Cardiac muscle cell (in vitro differentiated cells and primary cell): ENCODE data around the gene TRIM64C. TPM values are rescaled to one million over a fixed set of nuclear protein-coding genes. Genes with fewer than 3 reads are reported as not detected.
"Not testable (repeated sequence)": the region's sequence is repeated elsewhere in the genome, so short reads cannot be mapped to it uniquely, and the experiment has no call there.

ENCODE experiments used
- DNase-seq, 2 donors: peaks; one replicate each; pipeline versions ENCODE4 v3.0.0 to v3.0.0-alpha.2; 2010 to 2017; ENCODE audit warnings: low read depth in 1 of 2, low spot score in 1 of 2
- H3K27ac ChIP-seq: fragments of 200-600 bp; sonication (generic); 2 replicates; pipeline ENCODE4 v1.5.1; 2016
- H3K27me3 ChIP-seq: fragments of 200-600 bp; sonication (generic); 2 replicates; pipeline ENCODE4 v1.6.0; 2016; ENCODE audit warnings: control low read depth
- H3K36me3 ChIP-seq: fragments of 200-600 bp; sonication (generic); 2 replicates; pipeline ENCODE4 v1.5.1; 2016; ENCODE audit warnings: control low read depth
- H3K4me1 ChIP-seq: fragments of 200-600 bp; sonication (generic); 2 replicates; pipeline ENCODE4 v1.8.1; 2017; ENCODE audit warnings: low read depth, mild to moderate bottlenecking, mixed run types
- H3K4me3 ChIP-seq: fragments of 200-600 bp; sonication (generic); 2 replicates; pipeline ENCODE4 v1.5.1; 2016; ENCODE audit warnings: mild to moderate bottlenecking
- H3K9me3 ChIP-seq: fragments of 200-600 bp; sonication (generic); 2 replicates; pipeline ENCODE4 v1.5.1; 2017; ENCODE audit warnings: low read depth, mild to moderate bottlenecking, control low read depth
- polyA plus RNA-seq: library from polyadenylated mRNA; unstranded; fragments of >200 nt; fragmentation: Nextera tagmentation; extraction: Ambion mirVana; gene quantifications from 2 replicates; pipeline ENCODE4 v1.2.1, GENCODE V29; 2016
- total RNA-seq: library from RNA; depleted of rRNA; stranded (reverse); fragments of >200 nt; gene quantifications from 2 replicates; pipeline ENCODE4 v1.2.3, GENCODE V29; 2016

The TRIM64C gene, protein sequence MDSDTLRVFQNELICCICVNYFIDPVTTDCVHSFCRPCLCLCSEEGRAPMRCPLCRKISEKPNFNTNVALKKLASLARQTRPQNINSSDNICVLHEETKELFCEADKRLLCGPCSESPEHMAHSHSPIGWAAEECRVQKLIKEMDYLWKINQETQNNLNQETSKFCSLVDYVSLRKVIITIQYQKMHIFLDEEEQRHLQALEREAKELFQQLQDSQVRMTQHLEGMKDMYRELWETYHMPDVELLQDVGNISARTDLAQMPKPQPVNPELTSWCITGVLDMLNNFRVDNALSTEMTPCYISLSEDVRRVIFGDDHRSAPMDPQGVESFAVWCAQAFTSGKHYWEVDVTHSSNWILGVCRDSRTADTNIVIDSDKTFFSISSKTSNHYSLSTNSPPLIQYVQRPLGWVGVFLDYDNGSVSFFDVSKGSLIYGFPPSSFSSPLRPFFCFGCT
- total RNA-seq (not detected in 2 replicates), polyA plus RNA-seq (not detected in 2 replicates)

DNA sequence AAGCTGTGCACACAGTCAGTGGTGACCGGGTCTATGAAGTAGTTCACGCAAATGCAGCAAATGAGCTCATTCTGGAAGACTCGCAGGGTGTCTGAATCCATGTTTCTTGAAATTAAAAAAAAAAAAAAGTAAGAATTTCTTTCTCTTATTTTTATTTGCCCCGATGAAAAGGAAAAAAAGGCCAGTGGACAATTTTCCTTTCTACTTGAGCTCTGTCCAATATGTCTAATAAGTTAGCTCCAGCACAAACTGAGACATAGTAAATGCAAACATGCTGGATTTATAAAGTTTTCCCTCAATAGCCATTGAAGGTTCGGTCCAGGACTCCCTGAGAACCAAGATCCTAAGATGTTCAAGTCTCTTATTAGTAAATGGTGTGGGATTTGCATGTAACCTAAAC lies at the start of gene TRIM64C:
Gene TRIM64C (minus strand): TSS at position 101 of the 400 bp plus-strand sequence. CDS start 0 bp downstream, at position 101.
- not testable (repeated sequence) for H3K27ac ChIP-seq, DNase-seq, H3K4me3 ChIP-seq, H3K4me1 ChIP-seq, H3K27me3 ChIP-seq, H3K9me3 ChIP-seq, H3K36me3 ChIP-seq

DNA sequence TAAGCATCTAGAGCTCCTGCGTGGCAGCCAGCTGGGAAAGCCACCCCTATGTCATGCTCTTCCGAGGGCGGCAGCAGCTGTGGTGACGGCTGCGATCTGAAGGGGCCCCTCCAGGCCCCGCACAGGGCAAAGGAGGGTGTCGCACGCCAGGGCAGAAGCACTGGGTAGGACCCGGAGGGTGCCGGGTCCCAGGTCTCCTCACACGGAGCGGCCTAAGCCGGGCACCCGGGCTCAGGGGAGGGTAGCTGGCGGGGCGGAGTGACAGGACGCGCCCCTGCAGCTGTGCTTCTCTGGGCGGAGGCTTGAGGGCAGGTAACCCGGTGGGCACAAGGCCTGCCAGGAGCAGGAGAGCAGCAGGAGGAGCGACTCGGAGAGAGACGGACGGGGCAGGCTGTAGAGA lies 43.4 kb upstream of the TRIM64C start:
- H3K4me3 ChIP-seq, H3K9me3 ChIP-seq, H3K4me1 ChIP-seq, H3K27me3 ChIP-seq, H3K27ac ChIP-seq, H3K36me3 ChIP-seq, DNase-seq: not testable (repeated sequence)

DNA sequence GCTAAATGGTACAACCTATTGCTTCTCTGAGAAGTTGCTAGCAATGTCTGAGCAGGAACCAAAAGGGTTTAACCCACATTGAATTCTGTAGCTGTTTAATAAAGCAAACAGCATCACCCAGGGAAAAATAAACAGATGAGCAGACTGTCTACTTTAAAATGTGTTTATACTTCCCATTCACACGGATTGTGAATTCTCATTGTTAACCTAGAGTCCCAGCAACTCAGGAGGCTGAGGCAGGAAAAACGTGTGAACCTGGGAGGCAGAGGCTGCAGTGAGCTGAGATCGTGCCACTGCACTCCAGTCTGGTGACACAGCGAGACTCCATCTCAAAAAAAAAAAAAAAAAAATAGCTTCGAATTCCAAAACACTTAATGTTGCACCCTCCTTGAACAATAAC lies 11.0 kb upstream of the TRIM64C start:
- H3K36me3 ChIP-seq, H3K27me3 ChIP-seq, H3K4me3 ChIP-seq, H3K27ac ChIP-seq, DNase-seq, H3K9me3 ChIP-seq, H3K4me1 ChIP-seq: not testable (repeated sequence)

DNA sequence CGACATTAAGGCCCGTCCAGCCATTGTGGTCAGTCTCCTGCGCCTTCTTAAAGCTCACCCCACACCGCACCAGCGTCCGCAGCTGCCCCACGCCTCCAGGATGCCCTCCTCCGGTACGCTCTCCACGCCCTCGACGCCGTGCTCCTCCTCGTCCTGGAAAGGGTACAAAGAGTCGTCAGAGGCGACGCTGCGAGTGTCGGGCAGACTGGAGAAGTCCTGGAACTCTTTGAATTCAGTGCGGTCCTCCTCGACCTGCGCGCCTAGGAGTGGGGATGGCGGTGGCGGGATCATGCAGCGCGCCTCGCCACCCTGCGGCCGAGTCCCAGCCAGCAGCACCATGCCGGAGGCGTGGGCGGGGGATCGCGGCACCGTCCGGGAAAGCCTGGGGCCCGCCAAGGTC lies 9.1 kb downstream of the TRIM64C start:
- not testable (repeated sequence) for H3K9me3 ChIP-seq, H3K4me3 ChIP-seq, H3K27me3 ChIP-seq, H3K4me1 ChIP-seq, H3K36me3 ChIP-seq, DNase-seq, H3K27ac ChIP-seq

DNA sequence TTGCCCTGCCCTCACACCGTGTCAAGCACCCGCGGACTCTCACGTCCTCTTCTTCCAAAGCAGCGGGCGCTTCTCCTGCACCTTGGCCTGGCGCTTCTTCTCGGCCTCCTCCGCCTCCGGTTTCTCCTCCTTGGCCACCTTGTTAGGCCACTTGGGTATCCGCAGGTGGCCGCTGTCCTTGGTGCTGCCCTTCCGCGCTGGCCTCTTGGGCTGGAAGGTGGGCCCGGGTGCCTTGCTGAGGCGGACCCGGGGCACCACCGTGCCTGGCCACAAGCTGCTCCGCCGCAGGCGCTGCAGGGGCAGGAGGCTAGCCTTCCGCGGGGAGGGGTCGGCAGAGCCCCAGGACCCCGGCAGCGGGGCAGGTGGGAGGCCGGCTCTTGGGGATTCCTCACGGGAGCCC lies 10.7 kb downstream of the TRIM64C start:
- not testable (repeated sequence) for H3K9me3 ChIP-seq, H3K4me3 ChIP-seq, H3K4me1 ChIP-seq, H3K36me3 ChIP-seq, H3K27ac ChIP-seq, H3K27me3 ChIP-seq
- DNase-seq = peak in 1 of 2 donors; percentile 19

DNA sequence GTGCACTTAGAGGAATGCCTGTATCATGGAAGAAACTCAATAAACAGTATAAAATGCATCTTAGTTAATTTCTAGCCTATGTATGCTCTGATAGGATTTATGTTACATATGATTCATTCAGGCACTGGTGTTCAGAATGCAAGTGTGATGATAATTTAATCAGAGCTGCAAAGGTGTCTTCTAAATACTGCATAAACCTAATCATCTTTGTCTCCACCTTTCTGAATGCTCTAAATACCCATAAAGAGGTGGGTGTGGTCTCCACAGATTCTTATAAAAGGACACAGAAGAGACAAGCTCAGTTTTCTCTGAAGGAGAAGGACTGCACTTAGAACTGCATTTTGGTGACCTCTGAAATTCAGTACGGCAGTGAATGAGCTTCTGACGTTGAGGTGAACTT lies 30.4 kb downstream of the TRIM64C start, which contains the start of gene TRIM49B:
Gene TRIM49B (plus strand): TSS at position 301 of the 400 bp plus-strand sequence. CDS start 2,777 bp downstream, outside the sequence.
- not testable (repeated sequence) for DNase-seq, H3K27ac ChIP-seq, H3K9me3 ChIP-seq, H3K4me3 ChIP-seq, H3K27me3 ChIP-seq, H3K36me3 ChIP-seq, H3K4me1 ChIP-seq

Other genes starting within 250 kb of the TRIM64C start
- not detected in 2 replicates for gene TRIM51G, start 75.2 kb downstream of the TRIM64C start, total RNA-seq
- not detected in 2 replicates for gene TRIM51G, start 75.2 kb downstream of the TRIM64C start, polyA plus RNA-seq
- gene TRIM49B, start 30.3 kb downstream of the TRIM64C start, total RNA-seq = not detected in 2 replicates
- not detected in 2 replicates for gene TRIM49B, start 30.3 kb downstream of the TRIM64C start, polyA plus RNA-seq
- gene FOLH1, start 149.5 kb upstream of the TRIM64C start, total RNA-seq = 0.53 TPM in 1 of 2 replicates, not detected in the other
- gene FOLH1, start 149.5 kb upstream of the TRIM64C start, polyA plus RNA-seq = not detected in 2 replicates